ENCODE measurements around the gene TBC1D16.
A peak's percentile ranks its signal among the peaks of the same experiment; 100 is the strongest.

The TBC1D16 gene

GRCh38 chr17:80032614-80033171 is 3.0 kb downstream of the TBC1D16 start:
- no peak overlapping the region for H3K4me3 ChIP-seq (ENCODE audit: low read depth, low read length)
- TF ChIP-seq, protein P1, sequence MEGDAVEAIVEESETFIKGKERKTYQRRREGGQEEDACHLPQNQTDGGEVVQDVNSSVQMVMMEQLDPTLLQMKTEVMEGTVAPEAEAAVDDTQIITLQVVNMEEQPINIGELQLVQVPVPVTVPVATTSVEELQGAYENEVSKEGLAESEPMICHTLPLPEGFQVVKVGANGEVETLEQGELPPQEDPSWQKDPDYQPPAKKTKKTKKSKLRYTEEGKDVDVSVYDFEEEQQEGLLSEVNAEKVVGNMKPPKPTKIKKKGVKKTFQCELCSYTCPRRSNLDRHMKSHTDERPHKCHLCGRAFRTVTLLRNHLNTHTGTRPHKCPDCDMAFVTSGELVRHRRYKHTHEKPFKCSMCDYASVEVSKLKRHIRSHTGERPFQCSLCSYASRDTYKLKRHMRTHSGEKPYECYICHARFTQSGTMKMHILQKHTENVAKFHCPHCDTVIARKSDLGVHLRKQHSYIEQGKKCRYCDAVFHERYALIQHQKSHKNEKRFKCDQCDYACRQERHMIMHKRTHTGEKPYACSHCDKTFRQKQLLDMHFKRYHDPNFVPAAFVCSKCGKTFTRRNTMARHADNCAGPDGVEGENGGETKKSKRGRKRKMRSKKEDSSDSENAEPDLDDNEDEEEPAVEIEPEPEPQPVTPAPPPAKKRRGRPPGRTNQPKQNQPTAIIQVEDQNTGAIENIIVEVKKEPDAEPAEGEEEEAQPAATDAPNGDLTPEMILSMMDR (IDR thresholded peaks at IDR 0.05; ENCODE audit: low read depth, low read length) = no peak
- no peak for DNase-seq (ENCODE audit: low read depth, low spot score)
- in situ Hi-C loops (cut with HindIII; ENCODE audit: low sequenced_read_pairs) = no loop called here

- DNase-seq (ENCODE audit: low read depth, low spot score) = no peak
- H3K4me3 ChIP-seq (ENCODE audit: low read depth, low read length) = no peak overlapping the region
- TF ChIP-seq, protein P1 (IDR thresholded peaks at IDR 0.05; ENCODE audit: low read depth, low read length) = no peak
- in situ Hi-C loops (cut with HindIII; ENCODE audit: low sequenced_read_pairs) = no loop called here
Observed at GRCh38 chr17:80031691-80032430, 3.8 kb downstream of the TBC1D16 start.

GRCh38 chr17:80030730-80031410 is 4.8 kb downstream of the TBC1D16 start:
- in situ Hi-C loops (cut with HindIII; ENCODE audit: low sequenced_read_pairs) = no loop called here

DNA sequence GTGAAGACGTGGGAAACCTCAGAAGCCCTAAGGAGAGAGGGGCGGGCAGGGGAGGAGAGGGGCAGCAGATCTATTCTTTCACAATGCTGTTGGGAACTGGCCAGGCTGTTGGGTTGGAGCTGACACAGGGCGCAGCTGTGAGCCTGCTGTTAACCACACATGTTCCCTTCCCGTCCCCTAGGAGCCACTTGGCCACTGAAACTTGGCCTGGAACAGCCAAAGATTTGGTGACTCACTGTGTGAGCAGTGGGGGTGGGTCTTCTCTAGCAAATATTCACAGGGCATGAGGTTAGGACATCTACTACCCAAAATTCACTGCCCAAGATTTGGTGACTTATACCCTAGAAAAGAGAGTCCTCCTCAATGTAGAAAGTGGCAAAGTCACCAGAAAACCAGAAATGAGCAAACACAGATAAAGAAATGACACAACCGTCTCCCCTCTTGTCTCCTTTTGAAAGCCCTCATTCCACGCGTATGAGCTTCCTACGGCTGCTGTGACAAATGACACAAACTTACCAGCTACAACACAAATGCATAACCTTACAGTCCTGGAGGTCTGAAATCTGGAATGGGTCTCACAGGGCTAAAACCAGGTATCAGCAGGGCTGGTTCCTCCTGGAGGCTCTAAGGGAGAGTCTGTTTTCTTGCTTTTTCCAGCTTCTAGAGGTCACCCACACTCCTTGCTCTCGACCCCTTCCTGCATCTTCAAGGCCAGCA is 6.3 kb downstream of the TBC1D16 start:
- TF ChIP-seq, protein P1 (IDR thresholded peaks at IDR 0.05; ENCODE audit: low read depth, low read length) = no peak
- DNase-seq (ENCODE audit: low read depth, low spot score) = peak; percentile 75
- in situ Hi-C loops (cut with HindIII; ENCODE audit: low sequenced_read_pairs) = no loop called here
- no peak overlapping the region for H3K4me3 ChIP-seq (ENCODE audit: low read depth, low read length)

More at GRCh38 chr17:80030730-80031410, 4.8 kb downstream of the TBC1D16 start:
- no peak for DNase-seq (ENCODE audit: low read depth, low spot score)
- no peak overlapping the region for H3K4me3 ChIP-seq (ENCODE audit: low read depth, low read length)
- TF ChIP-seq, protein P1 (IDR thresholded peaks at IDR 0.05; ENCODE audit: low read depth, low read length) = no peak

DNA sequence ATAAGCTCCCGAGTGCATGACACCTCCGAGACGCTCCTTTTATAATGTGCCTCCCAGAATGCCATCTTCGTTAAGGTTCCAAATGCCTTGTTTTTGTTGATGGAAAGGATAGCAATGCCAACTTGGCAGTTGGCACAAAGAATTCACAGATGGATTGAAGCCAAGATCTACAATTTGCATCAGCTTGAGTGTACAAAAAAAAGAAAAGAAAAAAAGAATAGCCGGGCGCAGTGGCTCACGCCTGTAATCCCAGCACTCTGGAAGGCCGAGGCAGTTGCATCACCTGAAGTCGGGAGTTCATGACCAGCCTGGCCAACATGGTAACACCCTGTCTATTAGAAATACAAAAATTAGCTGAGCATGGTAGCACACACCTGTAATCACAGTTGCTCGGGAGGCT is 7.6 kb downstream of the TBC1D16 start:
- no peak for DNase-seq (ENCODE audit: low read depth, low spot score)
- in situ Hi-C loops (cut with HindIII; ENCODE audit: low sequenced_read_pairs) = no loop called here
- H3K4me3 ChIP-seq (ENCODE audit: low read depth, low read length) = no peak overlapping the region
- TF ChIP-seq, protein P1 (IDR thresholded peaks at IDR 0.05; ENCODE audit: low read depth, low read length) = no peak

GRCh38 chr17:80027043-80027435 is 8.6 kb downstream of the TBC1D16 start:
- in situ Hi-C loops (cut with HindIII; ENCODE audit: low sequenced_read_pairs) = no loop called here
- TF ChIP-seq, protein P1 (IDR thresholded peaks at IDR 0.05; ENCODE audit: low read depth, low read length) = no peak
- H3K4me3 ChIP-seq (ENCODE audit: low read depth, low read length) = no peak overlapping the region
- DNase-seq (ENCODE audit: low read depth, low spot score) = no peak
